Retinal pigment epithelial cell (primary cell): ENCODE measurements around the gene SEC14L1.

Experiments used
- DNase-seq: peaks from one replicate; pipeline ENCODE4 v3.0.0-alpha.2; 2010; ENCODE audit warnings: low read depth
- H3K4me3 ChIP-seq: 2 replicates; pipeline ENCODE4 v1.5.1; 2011; ENCODE audit warnings: mild to moderate bottlenecking, low read length, control low read depth, moderate library complexity
- TF ChIP-seq, protein P1 (sequence below): conservative IDR thresholded peaks from 2 replicates; pipeline ENCODE4 v1.5.1; 2011; ENCODE audit warnings: low read depth, low read length, control low read depth, inconsistent platforms

Gene SEC14L1

DNA sequence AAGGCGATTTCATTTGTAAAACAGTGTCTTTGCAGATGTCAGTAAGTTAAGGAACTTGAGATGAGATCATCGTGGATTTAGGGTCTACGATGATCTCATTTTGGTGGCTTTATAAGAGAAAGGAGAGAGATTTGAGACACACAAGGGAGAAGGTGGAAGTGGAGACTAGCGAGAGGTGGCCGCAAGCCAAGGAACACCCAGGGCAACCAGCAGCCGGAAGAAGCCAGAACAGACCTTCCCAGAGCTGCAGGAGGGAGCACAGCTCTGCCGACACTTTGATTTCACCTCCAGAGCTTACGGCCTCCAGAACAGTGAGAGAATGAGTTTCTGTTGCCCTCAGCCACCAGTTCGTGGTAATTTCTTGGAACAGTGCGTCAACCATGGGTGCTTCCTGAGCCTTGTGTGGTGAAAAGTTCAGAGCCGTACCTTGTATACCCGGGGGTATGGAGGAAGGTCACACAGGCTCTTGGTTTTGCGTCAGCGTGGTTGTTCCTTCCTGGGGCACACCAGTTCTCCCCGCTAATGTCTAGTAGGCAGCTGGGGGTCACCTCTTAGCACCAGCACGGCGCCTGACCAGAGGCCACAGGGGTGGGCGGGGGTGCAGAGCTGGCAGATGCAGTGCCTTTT, 12.9 kb upstream of the SEC14L1 start:
- TF ChIP-seq, protein P1, sequence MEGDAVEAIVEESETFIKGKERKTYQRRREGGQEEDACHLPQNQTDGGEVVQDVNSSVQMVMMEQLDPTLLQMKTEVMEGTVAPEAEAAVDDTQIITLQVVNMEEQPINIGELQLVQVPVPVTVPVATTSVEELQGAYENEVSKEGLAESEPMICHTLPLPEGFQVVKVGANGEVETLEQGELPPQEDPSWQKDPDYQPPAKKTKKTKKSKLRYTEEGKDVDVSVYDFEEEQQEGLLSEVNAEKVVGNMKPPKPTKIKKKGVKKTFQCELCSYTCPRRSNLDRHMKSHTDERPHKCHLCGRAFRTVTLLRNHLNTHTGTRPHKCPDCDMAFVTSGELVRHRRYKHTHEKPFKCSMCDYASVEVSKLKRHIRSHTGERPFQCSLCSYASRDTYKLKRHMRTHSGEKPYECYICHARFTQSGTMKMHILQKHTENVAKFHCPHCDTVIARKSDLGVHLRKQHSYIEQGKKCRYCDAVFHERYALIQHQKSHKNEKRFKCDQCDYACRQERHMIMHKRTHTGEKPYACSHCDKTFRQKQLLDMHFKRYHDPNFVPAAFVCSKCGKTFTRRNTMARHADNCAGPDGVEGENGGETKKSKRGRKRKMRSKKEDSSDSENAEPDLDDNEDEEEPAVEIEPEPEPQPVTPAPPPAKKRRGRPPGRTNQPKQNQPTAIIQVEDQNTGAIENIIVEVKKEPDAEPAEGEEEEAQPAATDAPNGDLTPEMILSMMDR, result no peak
- H3K4me3 ChIP-seq, result no peak overlapping the region
- no peak for DNase-seq

DNA sequence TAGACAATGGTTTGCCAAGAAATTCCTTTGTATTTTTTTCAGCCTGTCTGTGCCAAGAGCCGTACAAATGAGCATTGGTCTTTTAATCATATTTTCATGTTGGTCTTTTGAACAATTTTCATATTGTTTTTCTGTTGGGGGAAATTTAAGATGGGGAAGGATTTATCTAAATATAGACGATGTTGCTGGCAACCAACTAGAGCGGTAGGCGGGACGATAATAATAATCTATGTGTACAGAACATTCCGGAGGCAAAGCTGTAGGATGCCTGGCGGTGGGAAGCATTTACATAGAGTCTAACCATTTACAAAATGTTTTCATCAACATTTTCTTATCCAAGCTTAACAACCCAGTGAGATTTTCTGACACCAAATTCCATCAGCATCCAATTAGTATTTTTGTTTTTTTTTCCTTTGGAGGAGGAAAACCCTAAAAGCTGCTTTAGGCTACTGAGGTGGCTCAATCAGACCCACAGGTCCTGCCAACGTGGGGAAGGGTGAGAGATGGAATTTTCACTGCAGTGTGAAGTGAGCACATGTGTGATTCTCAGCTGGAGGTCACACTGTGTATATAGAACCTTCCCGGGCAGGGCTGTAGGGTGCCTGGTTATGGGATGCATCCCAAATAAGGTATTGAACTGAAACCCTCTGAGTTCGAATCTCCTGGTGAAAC, 11.7 kb upstream of the SEC14L1 start:
- no peak overlapping the region for H3K4me3 ChIP-seq
- DNase-seq, result peak; percentile 82
- TF ChIP-seq, protein P1, result no peak

DNA sequence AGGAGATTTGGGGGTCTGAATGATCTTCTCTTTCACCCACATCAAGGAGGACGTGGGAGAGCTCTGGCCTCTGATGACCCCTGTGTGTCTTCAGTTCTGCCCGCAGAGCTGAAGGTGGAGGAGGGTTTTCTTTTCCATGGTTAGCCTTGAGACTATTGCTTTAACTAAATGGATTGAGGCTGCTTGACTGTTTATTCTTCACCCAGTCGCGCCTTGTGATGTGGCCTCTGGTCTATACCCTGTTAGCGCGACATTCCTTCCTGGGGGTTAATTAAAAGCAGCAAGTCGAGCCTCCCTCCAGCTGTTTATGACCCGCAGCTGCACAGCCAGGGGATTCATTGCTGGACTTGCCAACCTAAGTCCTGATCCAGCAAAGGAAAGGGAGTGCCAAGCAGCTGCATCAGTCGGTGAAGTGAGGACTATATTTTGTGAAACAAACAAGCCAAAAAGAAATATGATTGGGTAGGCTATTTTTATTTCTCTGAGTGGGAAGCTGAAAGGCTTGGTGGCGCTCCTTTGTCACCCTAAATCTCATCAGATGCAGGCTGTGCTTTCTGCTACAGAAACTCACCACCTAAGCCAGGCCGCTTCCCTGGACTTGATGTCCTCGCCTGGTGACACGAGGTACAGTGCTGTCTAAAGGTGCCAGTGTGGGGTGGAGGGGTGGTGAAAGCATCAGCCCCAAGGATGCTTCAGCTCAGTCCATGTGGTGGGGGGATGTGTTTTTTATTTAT, 11.0 kb upstream of the SEC14L1 start:
- no peak for DNase-seq
- H3K4me3 ChIP-seq, result no peak overlapping the region
- TF ChIP-seq, protein P1, result no peak

DNA sequence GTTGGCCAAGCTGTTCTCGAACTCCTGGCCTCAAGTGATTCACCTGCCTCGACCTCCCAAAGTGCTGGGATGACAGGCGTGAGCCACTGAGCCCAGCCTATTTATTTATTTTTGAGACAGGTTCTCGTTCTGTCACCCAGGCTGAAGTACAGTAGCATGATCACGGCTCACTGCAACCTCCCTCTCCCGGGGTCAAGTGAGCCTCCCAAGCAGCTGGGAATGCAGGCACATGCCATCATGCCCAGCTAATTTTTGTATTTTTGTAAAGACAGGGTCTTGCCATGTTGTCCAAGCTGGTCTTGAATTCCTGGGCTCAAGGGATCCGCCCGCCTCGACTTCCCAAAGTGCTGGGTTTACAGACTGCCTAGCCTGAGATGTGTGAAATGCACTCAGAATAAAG, 10.2 kb upstream of the SEC14L1 start:
- no peak overlapping the region for H3K4me3 ChIP-seq
- no peak for DNase-seq
- TF ChIP-seq, protein P1, result no peak

DNA sequence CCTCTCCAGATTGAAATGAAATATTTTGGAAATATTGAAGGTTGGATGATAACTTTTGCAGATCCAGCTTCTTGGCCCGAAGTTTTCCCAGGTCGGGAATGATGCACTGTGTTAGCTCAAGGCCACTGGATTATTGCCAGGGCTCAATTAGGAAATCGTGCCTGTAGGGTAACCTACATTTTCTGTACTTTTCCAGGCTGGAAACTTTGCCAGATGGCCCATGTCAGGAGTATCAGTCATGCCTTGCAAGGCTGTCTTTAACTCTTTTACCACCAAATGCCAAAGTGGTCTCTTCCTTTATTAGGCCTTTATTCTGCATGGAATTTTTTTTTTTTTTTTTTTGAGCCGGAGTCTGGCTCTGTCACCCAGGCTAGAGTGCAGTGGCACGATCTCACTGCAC, 8.9 kb upstream of the SEC14L1 start:
- no peak for DNase-seq
- TF ChIP-seq, protein P1, result no peak
- no peak overlapping the region for H3K4me3 ChIP-seq

DNA sequence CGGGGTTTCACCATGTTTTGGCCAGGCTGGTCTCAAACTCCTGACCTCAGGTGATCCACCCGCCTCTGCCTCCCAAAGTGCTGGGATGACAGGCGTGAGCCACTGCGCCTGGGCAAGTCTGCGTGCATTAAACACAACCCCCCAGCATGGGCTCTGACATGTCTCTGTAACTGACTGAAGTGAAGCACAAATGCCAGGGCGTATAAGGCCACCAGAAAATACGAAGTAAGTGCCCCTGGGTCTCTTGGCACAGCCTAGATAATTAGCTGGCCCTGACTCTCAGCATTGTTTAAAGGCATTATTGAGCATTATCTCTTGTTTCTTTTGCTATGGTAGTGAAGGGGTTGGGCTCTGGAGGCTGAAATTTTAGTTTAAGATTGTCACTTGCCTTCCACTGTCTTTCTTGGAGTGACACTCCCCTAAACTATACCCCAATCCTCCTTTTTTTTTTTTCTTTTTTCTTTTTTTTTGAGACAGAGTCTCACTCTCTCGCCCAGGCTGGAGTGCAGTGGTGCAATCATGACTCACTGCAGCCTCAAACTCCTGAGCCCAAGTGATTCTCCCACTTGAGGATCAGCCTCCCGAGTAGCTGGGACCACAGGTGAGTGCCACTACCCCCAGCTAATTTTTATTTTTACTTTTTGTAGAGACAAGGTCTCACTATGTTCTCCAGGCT, 8.2 kb upstream of the SEC14L1 start:
- H3K4me3 ChIP-seq, result no peak overlapping the region
- no peak for DNase-seq
- TF ChIP-seq, protein P1, result no peak
